ENCODE results near the gene WFDC8. TPM values are rescaled to one million over a fixed set of nuclear protein-coding genes. Genes with fewer than 3 reads are reported as not detected.

The WFDC8 gene
- total RNA-seq, 1 experiment from 2014 or later, result not detected

DNA sequence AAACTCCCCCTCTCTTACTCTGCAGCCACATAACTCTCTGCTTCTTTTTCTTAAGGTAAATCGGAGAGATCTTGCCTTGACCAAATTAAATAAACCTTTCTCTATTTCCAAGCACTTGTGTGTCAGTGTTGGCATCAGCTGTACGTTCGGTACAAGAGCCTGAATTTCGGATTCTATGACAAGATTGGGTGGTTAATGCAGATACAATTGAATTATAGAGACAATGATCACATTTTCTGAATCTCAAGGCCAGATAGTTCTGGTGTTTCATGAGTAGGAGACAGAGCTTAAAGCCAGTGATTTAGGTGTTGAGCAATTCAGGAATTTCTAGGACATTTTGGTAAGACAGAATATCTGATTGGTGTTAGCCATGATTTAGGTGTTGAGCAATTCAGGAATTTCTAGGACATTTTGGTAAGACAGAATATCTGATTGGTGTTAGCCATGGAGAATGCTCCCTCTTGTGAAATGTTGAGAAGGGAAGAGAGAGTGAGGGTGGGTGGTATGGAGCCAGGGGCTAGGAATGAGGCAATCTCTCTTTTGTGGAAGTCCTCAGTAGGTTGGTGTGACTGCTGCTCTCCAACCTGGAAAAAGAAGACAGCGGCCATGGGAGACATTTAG, 68.7 kb downstream of the WFDC8 start:
- Histone ChIP-seq H3K4me1 (ENCODE audit: insufficient read depth, low read length) (peaks cover 21% of the 10 kb centered on the region), H3K4me2 (ENCODE audit: low read length) (no peak overlapping the region), H3K27ac (ENCODE audit: low read length) (no peak overlapping the region), H3F3A (ENCODE audit: low read length, unreplicated experiment) (no peaks in the 10 kb centered on the region), H4K20me1 (ENCODE audit: low read length) (no peaks in the 10 kb centered on the region), H2AFZ (ENCODE audit: low read length) (no peak overlapping the region), H3K9me3 (ENCODE audit: low read length) (no peaks in the 10 kb centered on the region), H3K9ac (ENCODE audit: low read length) (no peak overlapping the region), H3K79me2 (ENCODE audit: low read length) (no peaks in the 10 kb centered on the region), H3K9me2 (replicated peaks; ENCODE audit: low read length) (no peaks in the 10 kb centered on the region), H3K36me3 (ENCODE audit: low read depth, low read length) (no peaks in the 10 kb centered on the region), H3K27me3 (ENCODE audit: low read length) (no peaks in the 10 kb centered on the region), H3K4me3 (ENCODE audit: low read length) (no peak overlapping the region)
- ChIA-PET POLR2A (ENCODE audit: unreplicated experiment) (no interaction called here), CTCF (no interaction called here)
- no peak for DNase-seq
- ATAC-seq, result no peak
- no peak for TF ChIP-seq EZH2 (IDR thresholded peaks at IDR 0.05; ENCODE audit: low read length, unreplicated experiment)
- TF ChIP-seq, protein P1, sequence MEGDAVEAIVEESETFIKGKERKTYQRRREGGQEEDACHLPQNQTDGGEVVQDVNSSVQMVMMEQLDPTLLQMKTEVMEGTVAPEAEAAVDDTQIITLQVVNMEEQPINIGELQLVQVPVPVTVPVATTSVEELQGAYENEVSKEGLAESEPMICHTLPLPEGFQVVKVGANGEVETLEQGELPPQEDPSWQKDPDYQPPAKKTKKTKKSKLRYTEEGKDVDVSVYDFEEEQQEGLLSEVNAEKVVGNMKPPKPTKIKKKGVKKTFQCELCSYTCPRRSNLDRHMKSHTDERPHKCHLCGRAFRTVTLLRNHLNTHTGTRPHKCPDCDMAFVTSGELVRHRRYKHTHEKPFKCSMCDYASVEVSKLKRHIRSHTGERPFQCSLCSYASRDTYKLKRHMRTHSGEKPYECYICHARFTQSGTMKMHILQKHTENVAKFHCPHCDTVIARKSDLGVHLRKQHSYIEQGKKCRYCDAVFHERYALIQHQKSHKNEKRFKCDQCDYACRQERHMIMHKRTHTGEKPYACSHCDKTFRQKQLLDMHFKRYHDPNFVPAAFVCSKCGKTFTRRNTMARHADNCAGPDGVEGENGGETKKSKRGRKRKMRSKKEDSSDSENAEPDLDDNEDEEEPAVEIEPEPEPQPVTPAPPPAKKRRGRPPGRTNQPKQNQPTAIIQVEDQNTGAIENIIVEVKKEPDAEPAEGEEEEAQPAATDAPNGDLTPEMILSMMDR (conservative IDR thresholded peaks at IDR 0.05; ENCODE audit: low read depth, low read length), result no peak
- intact Hi-C loops (cut with micrococcal nuclease), result no loop called here
- no TSS peak for BruUV-seq (replicated peaks)

DNA sequence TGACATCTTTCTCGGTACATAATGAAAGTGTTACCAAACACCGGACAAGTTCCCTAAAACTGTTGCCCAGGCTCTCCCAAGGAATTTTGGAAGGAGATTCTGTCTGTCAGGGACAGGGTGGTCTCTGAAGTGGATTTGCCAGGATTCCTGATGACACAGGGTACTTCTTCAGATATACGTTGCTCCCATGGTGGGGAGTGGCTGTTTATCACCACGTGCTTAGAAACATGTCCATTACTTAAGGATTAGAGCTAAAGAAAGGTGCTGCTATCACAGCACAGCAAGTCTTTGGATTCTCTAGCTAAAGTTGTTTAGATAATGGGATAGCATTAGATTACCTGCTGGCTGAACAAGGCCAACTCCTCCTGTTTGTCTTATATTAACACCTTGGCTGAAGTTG, 70.0 kb downstream of the WFDC8 start:
- POLR2A ChIA-PET (ENCODE audit: unreplicated experiment), result interaction anchor here (0.6 kb wide), 1 partner anchor 305 kb away, joined by 3 read pairs; no protein-coding TSS in a partner anchor
- H3K36me3 ChIP-seq (ENCODE audit: low read depth, low read length), result no peaks in the 10 kb centered on the region
- TF ChIP-seq EZH2phosphoT487 (IDR thresholded peaks at IDR 0.05; ENCODE audit: borderline replicate concordance, low read length) (no peak), EZH2 (IDR thresholded peaks at IDR 0.05; ENCODE audit: low read length, unreplicated experiment) (no peak)
- TF ChIP-seq, protein P1 (conservative IDR thresholded peaks at IDR 0.05; ENCODE audit: low read depth, low read length), result no peak
- H3K27ac ChIP-seq (ENCODE audit: low read length), result no peak overlapping the region
- H2AFZ ChIP-seq (ENCODE audit: low read length), result no peak overlapping the region
- H4K20me1 ChIP-seq (ENCODE audit: low read length), result no peaks in the 10 kb centered on the region
- H3K4me2 ChIP-seq (ENCODE audit: low read length), result no peak overlapping the region
- no peak for ATAC-seq
- H3F3A ChIP-seq (ENCODE audit: low read length, unreplicated experiment), result no peaks in the 10 kb centered on the region
- no peaks in the 10 kb centered on the region for H3K9me3 ChIP-seq (ENCODE audit: low read length)
- CTCF ChIA-PET, result no interaction called here
- no peak for DNase-seq
- no peaks in the 10 kb centered on the region for H3K27me3 ChIP-seq (ENCODE audit: low read length)
- H3K4me3 ChIP-seq (ENCODE audit: low read length), result no peak overlapping the region
- H3K9ac ChIP-seq (ENCODE audit: low read length), result no peak overlapping the region
- no TSS peak for BruUV-seq (replicated peaks)
- no peaks in the 10 kb centered on the region for H3K9me2 ChIP-seq (replicated peaks; ENCODE audit: low read length)
- intact Hi-C loops (cut with micrococcal nuclease), result no loop called here
- peaks cover 21% of the 10 kb centered on the region for H3K4me1 ChIP-seq (ENCODE audit: insufficient read depth, low read length)
- no peaks in the 10 kb centered on the region for H3K79me2 ChIP-seq (ENCODE audit: low read length)

DNA sequence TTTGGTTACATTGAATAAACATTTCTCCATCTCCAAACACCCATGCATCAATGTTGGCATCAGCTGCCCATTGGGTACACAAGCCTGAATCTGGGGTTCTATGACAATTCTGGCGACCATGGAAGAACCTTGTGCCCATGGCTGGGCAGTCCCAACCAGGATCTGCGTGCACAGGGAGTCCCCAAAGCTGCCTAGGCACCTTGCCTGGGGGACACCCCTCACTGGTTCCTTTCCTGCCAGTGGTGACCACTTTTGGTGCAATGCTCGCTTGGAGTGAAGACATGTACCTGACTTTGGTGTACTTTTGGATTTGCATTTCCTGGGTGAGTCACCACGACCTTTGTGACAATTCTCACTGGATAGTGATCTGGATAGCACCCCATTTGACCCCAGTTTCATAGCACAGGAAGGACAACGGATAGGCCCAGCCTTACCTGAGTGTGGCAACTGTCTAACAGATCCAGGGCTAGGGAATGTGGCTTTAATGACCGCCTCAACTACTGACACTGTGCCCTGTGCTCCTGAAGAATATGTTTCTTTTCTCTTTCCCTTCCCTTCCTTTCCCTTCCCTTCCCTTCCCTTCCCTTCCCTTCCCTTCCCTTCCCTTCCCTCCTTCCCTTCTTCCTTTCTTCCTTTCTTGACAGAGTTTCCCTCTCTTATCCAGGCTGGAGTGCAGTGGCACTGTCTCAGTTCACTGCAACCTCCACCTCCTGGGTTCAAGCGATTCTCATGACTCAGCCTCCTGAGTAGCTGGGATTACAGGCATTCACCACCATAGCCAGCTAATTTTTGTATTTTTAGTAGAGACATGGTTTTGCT, 70.8 kb downstream of the WFDC8 start:
- ChIA-PET CTCF (no interaction called here), POLR2A (ENCODE audit: unreplicated experiment) (no interaction called here)
- Histone ChIP-seq H3K4me3 (ENCODE audit: low read length) (no peak overlapping the region), H3K9me2 (replicated peaks; ENCODE audit: low read length) (no peaks in the 10 kb centered on the region), H3K4me1 (ENCODE audit: insufficient read depth, low read length) (peaks cover 21% of the 10 kb centered on the region), H3K9me3 (ENCODE audit: low read length) (no peaks in the 10 kb centered on the region), H2AFZ (ENCODE audit: low read length) (no peak overlapping the region), H3K79me2 (ENCODE audit: low read length) (no peaks in the 10 kb centered on the region), H3F3A (ENCODE audit: low read length, unreplicated experiment) (no peaks in the 10 kb centered on the region), H3K27me3 (ENCODE audit: low read length) (no peaks in the 10 kb centered on the region), H4K20me1 (ENCODE audit: low read length) (no peaks in the 10 kb centered on the region), H3K4me2 (ENCODE audit: low read length) (no peak overlapping the region), H3K27ac (ENCODE audit: low read length) (peak overlapping the region; percentile 83), H3K9ac (ENCODE audit: low read length) (no peak overlapping the region; the same call in 1 of the 2 replicates), H3K36me3 (ENCODE audit: low read depth, low read length) (no peaks in the 10 kb centered on the region)
- intact Hi-C loops (cut with micrococcal nuclease), result no loop called here
- DNase-seq (peak; percentile 50), ATAC-seq (peak; percentile 26)
- TF ChIP-seq EZH2 (IDR thresholded peaks at IDR 0.05; ENCODE audit: low read length, unreplicated experiment) (no peak), EZH2phosphoT487 (IDR thresholded peaks at IDR 0.05; ENCODE audit: borderline replicate concordance, low read length) (no peak)
- TF ChIP-seq, protein P1 (conservative IDR thresholded peaks at IDR 0.05; ENCODE audit: low read depth, low read length), result no peak
- no TSS peak for BruUV-seq (replicated peaks)
